IMR-90 (cell line): ENCODE data around the gene TCF12. TPM values are rescaled to one million over a fixed set of nuclear protein-coding genes. Genes with fewer than 3 reads are reported as not detected.

Experiments
- ATAC-seq: fragments of 200-7000 bp; cut with Tn5 transposase; 2 replicates; pipeline ENCODE4 v1.9.1; 2020; ENCODE audit warnings: low read depth, mild to moderate bottlenecking, moderate library complexity
- BruUV-seq: library from RNA; stranded (reverse); fragments of 400-500 nt; replicated peaks from 2 replicates; lab custom pipeline; 2021; lab: Mats Ljungman, UMichigan
- CTCF ChIA-PET: fragments of 300-600 bp; formaldehyde crosslinking; extraction: SDS; loops from one replicate; lab custom pipeline; 2021; ENCODE audit warnings: antibody characterized with exemption; lab: Yijun Ruan, JAX
- POLR2A ChIA-PET: fragments of 300-600 bp; sonication (Branson Sonifier 250); formaldehyde crosslinking; loops from one replicate; lab custom pipeline; 2022; ENCODE audit warnings: antibody characterized with exemption; ENCODE audit not compliant: unreplicated experiment; lab: Charles Lee
- DNase-seq: peaks from one replicate; pipeline ENCODE4 v3.0.0; 2013
- H2AFZ ChIP-seq: replicated peaks from 2 replicates; pipeline ENCODE3; 2013; ENCODE audit warnings: low read length, mild to moderate bottlenecking; ENCODE audit not compliant: poor library complexity
- H2AK5ac ChIP-seq: 2 replicates; pipeline ENCODE4 v1.6.1; 2013; ENCODE audit warnings: low read depth, low read length, inconsistent platforms
- H2AK9ac ChIP-seq: replicated peaks from 2 replicates; pipeline ENCODE3; 2013; ENCODE audit warnings: mild to moderate bottlenecking, low read depth, low read length, moderate library complexity; ENCODE audit not compliant: poor library complexity
- H2BK120ac ChIP-seq: 2 replicates; pipeline ENCODE4 v1.6.1; 2013; ENCODE audit warnings: low read depth, low read length, inconsistent platforms
- H2BK15ac ChIP-seq: 3 replicates; pipeline ENCODE4 v1.6.1; 2013; ENCODE audit warnings: low read depth, low read length, inconsistent platforms
- H2BK20ac ChIP-seq: 2 replicates; pipeline ENCODE4 v1.6.1; 2013; ENCODE audit warnings: low read depth, mild to moderate bottlenecking, inconsistent platforms, low read length, moderate library complexity
- H2BK5ac ChIP-seq: 2 replicates; pipeline ENCODE4 v1.6.1; 2013; ENCODE audit warnings: mild to moderate bottlenecking, low read depth, low read length, inconsistent platforms; ENCODE audit not compliant: poor library complexity, severe bottlenecking
- H3K14ac ChIP-seq: replicated peaks from 2 replicates; pipeline ENCODE4 v1.6.1; 2013; ENCODE audit warnings: low read depth, low read length, inconsistent platforms
- H3K18ac ChIP-seq: 2 replicates; pipeline ENCODE4 v1.6.1; 2013; ENCODE audit warnings: low read depth, low read length, control low read depth
- H3K23ac ChIP-seq: 2 replicates; pipeline ENCODE4 v1.6.1; 2013; ENCODE audit warnings: low read depth, low read length, inconsistent platforms
- H3K27ac ChIP-seq: 2 replicates; pipeline ENCODE4 v1.5.1; 2013; ENCODE audit warnings: mild to moderate bottlenecking, control low read depth, low read length; ENCODE audit not compliant: insufficient read depth
- H3K27me3 ChIP-seq: 2 replicates; pipeline ENCODE4 v1.6.1; 2013; ENCODE audit warnings: low read length; ENCODE audit not compliant: control insufficient read depth, insufficient read depth
- H3K36me3 ChIP-seq: 2 replicates; pipeline ENCODE4 v1.6.1; 2013; ENCODE audit warnings: low read length, mixed read lengths; ENCODE audit not compliant: control insufficient read depth, insufficient read depth
- H3K4ac ChIP-seq: 2 replicates; pipeline ENCODE4 v1.6.1; 2013; ENCODE audit warnings: low read depth, low read length, inconsistent platforms
- H3K4me1 ChIP-seq: 2 replicates; pipeline ENCODE4 v1.6.1; 2013; ENCODE audit warnings: low read length, mixed read lengths; ENCODE audit not compliant: control insufficient read depth, insufficient read depth
- H3K4me2 ChIP-seq: 2 replicates; pipeline ENCODE4 v1.6.1; 2013; ENCODE audit warnings: low read depth, mild to moderate bottlenecking, control low read depth, low read length, moderate library complexity
- H3K4me3 ChIP-seq: 2 replicates; pipeline ENCODE4 v1.5.1; 2013; ENCODE audit warnings: low read depth, mild to moderate bottlenecking, control low read depth, low read length, moderate library complexity; ENCODE audit not compliant: insufficient read depth
- H3K56ac ChIP-seq: 2 replicates; pipeline ENCODE4 v1.6.1; 2013; ENCODE audit warnings: low read length, inconsistent platforms; ENCODE audit not compliant: insufficient read depth; ENCODE audit errors: extremely low read depth
- H3K79me1 ChIP-seq, 2 experiments: 2 replicates each; pipeline ENCODE4 v1.6.1; 2013; ENCODE audit warnings: low read length in 2 of 2, inconsistent platforms in 1 of 2, low read depth in 1 of 2
- H3K9ac ChIP-seq: 2 replicates; pipeline ENCODE4 v1.6.1; 2013; ENCODE audit warnings: low read depth, low read length, control low read depth
- H3K9me1 ChIP-seq: 2 replicates; pipeline ENCODE4 v1.6.1; 2013; ENCODE audit warnings: low read length, inconsistent platforms; ENCODE audit not compliant: insufficient read depth
- H3K9me3 ChIP-seq: 2 replicates; pipeline ENCODE4 v1.6.1; 2013; ENCODE audit warnings: low read length; ENCODE audit not compliant: control insufficient read depth, insufficient read depth
- H4K20me1 ChIP-seq: 2 replicates; pipeline ENCODE4 v1.6.1; 2013; ENCODE audit warnings: low read length, inconsistent platforms; ENCODE audit not compliant: insufficient read depth
- H4K5ac ChIP-seq: 2 replicates; pipeline ENCODE4 v1.6.1; 2013; ENCODE audit warnings: mild to moderate bottlenecking, low read depth, low read length, control low read depth
- H4K8ac ChIP-seq, 2 experiments: 2 replicates each; pipeline ENCODE4 v1.6.1; 2013; ENCODE audit warnings: low read depth in 2 of 2, low read length in 2 of 2, control low read depth in 1 of 2, inconsistent platforms in 1 of 2
- H4K91ac ChIP-seq: 2 replicates; pipeline ENCODE4 v1.6.1; 2013; ENCODE audit warnings: low read depth, low read length, inconsistent platforms; ENCODE audit not compliant: insufficient read depth
- BHLHE40 ChIP-seq: fragments of 150-350 bp; IDR thresholded peaks from 2 replicates; pipeline ENCODE4 v1.6.1; 2016; ENCODE audit warnings: mild to moderate bottlenecking, low read depth, low read length
- CEBPB ChIP-seq: IDR thresholded peaks from 2 replicates; pipeline ENCODE4 v1.6.1; 2012; ENCODE audit warnings: low read depth, low read length, improper control_type of control experiment
- CHD1 ChIP-seq: IDR thresholded peaks from 2 replicates; pipeline ENCODE4 v1.6.1; 2012; ENCODE audit warnings: low read depth, low read length, improper control_type of control experiment
- FOS ChIP-seq: fragments of 150-350 bp; IDR thresholded peaks from 2 replicates; pipeline ENCODE4 v1.6.1; 2016; ENCODE audit warnings: low read depth, low read length
- MAFK ChIP-seq: IDR thresholded peaks from 2 replicates; pipeline ENCODE4 v1.6.1; 2012; ENCODE audit warnings: low read depth, low read length, improper control_type of control experiment
- MAZ ChIP-seq: IDR thresholded peaks from 2 replicates; pipeline ENCODE4 v1.6.1; 2012; ENCODE audit warnings: low read depth, mild to moderate bottlenecking, low read length, improper control_type of control experiment, moderate library complexity, borderline replicate concordance
- MXI1 ChIP-seq: IDR thresholded peaks from 2 replicates; pipeline ENCODE4 v1.6.1; 2012; ENCODE audit warnings: low read depth, mild to moderate bottlenecking, low read length, moderate library complexity, borderline replicate concordance
- NFE2L2 ChIP-seq: fragments of 150-350 bp; IDR thresholded peaks from 2 replicates; pipeline ENCODE4 v1.6.1; 2016; ENCODE audit warnings: low read depth, mild to moderate bottlenecking, low read length
- POLR2A ChIP-seq: IDR thresholded peaks from 2 replicates; pipeline ENCODE4 v1.6.1; 2012; ENCODE audit warnings: mild to moderate bottlenecking, low read depth, low read length
- RAD21 ChIP-seq: IDR thresholded peaks from 2 replicates; pipeline ENCODE4 v1.6.1; 2012; ENCODE audit warnings: low read length, improper control_type of control experiment
- RCOR1 ChIP-seq: IDR thresholded peaks from 2 replicates; pipeline ENCODE4 v1.6.1; 2012; ENCODE audit warnings: mild to moderate bottlenecking, low read length, improper control_type of control experiment; ENCODE audit not compliant: insufficient replicate concordance
- RFX5 ChIP-seq: IDR thresholded peaks from 2 replicates; pipeline ENCODE4 v1.8.0; 2012; ENCODE audit warnings: low read depth, mild to moderate bottlenecking, low read length, moderate library complexity
- SMC3 ChIP-seq: fragments of 150-350 bp; IDR thresholded peaks from 2 replicates; pipeline ENCODE4 v1.6.1; 2016; ENCODE audit warnings: low read depth, mild to moderate bottlenecking, antibody characterized with exemption, low read length, moderate library complexity
- WGBS, 2 experiments: methylation state at CpG; one replicate each; pipeline versions ENCODE4 v1.1.5 to v1.1.7; 2013; ENCODE audit warnings: missing lambda C conversion rate in 2 of 2; ENCODE audit not compliant: insufficient read length in 1 of 2; ENCODE audit errors: extremely low coverage in 2 of 2; 5-methylcytosine and 5-hydroxymethylcytosine counted together
- dilution Hi-C: fragments of 300-500 bp; cut with HindIII; formaldehyde crosslinking; loops from one replicate; pipeline ENCODE4 v1.14.3; 2018; ENCODE audit warnings: low sequenced_read_pairs; ENCODE audit not compliant: unreplicated experiment
- in situ Hi-C: fragments of 300-500 bp; cut with MboI; formaldehyde crosslinking; loops from 3 replicates; pipeline ENCODE4 v1.14.3; 2019; ENCODE audit warnings: low sequenced_read_pairs, inconsistent platforms, mixed read lengths
- intact Hi-C: fragments of 100-400 bp; cut with micrococcal nuclease; formaldehyde crosslinking; loops from 2 replicates; pipeline ENCODE4 v1.10.0; 2022
- polyA plus RNA-seq, 3 experiments: library from polyadenylated mRNA; depleted of rRNA; stranded (reverse); fragments of >200 nt; gene quantifications; 2 replicates each; pipeline ENCODE4 v1.2.3, GENCODE V29; 2012; ENCODE audit warnings: low replicate concordance in 1 of 3
- total RNA-seq: library from RNA; depleted of rRNA; stranded (reverse); fragments of >200 nt; gene quantifications from 2 replicates; pipeline ENCODE4 v1.2.3, GENCODE V29; 2012
- TF ChIP-seq, protein P1 (sequence below): conservative IDR thresholded peaks from 2 replicates; pipeline ENCODE4 v1.5.1; 2012; ENCODE audit warnings: mild to moderate bottlenecking, low read depth, low read length, improper control_type of control experiment
- TF ChIP-seq, protein P2 (sequence below): fragments of 150-350 bp; IDR thresholded peaks from 2 replicates; pipeline ENCODE4 v1.6.1; 2017; ENCODE audit warnings: mild to moderate bottlenecking, antibody characterized with exemption, low read length, low read depth
- TF ChIP-seq, protein P3 (sequence below): fragments of 150-350 bp; IDR thresholded peaks from 2 replicates; pipeline ENCODE4 v1.6.1; 2016; ENCODE audit warnings: low read depth, mild to moderate bottlenecking, low read length, moderate library complexity, borderline replicate concordance

The TCF12 gene
- total and polyA plus RNA-seq, 2 of the 4 experiments (the other 2 are of a cell fraction): 79.4 to 160 TPM

DNA sequence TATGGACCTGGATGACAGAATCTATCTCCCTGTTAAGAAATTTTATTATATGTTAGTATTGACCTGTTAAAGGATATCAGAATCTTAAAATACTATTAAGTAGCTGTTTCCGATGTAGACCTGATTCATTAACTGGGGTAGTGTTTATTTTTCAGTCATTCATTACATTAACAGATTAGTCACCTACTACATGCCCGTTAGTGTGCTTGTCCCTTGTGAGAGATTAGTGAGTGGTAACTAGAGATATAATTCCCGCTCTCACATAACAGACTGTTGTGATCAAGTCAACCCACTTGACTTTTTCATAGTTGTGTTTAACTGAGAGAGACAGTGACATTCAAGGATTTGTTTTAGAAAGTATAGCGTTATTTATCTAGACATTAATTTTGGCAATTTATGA is 166.8 kb downstream of the TCF12 start:
- Histone ChIP-seq H3K4me1 (no peaks in the 10 kb centered on the region; the same call in 1 of the 2 replicates), H3K27me3 (no peaks in the 10 kb centered on the region), H2AK5ac (no peak overlapping the region), H4K20me1 (peaks cover 18% of the 10 kb centered on the region; the same call in 1 of the 2 replicates), H2BK5ac (no peak overlapping the region), H3K4me3 (no peak overlapping the region), H2AK9ac (no peak overlapping the region), H4K91ac (no peak overlapping the region), H4K5ac (no peak overlapping the region), H2BK20ac (no peak overlapping the region), H3K4ac (no peak overlapping the region), H2BK15ac (no peak overlapping the region), H3K27ac (no peak overlapping the region), H2AFZ (no peak overlapping the region), H3K56ac (no peak overlapping the region), H4K8ac (no peak overlapping the region), H2BK120ac (no peak overlapping the region), H3K23ac (no peak overlapping the region), H3K9me1 (0 out of 2 replicates have a peak, but pooled peaks cover 3% of the 10 kb centered on the region), H3K4me2 (no peak overlapping the region), H3K36me3 (no peaks in the 10 kb centered on the region), H3K18ac (no peak overlapping the region), H3K14ac (no peak overlapping the region), H3K9ac (no peak overlapping the region), H3K79me1 (peaks cover 29 to 71% of the 10 kb centered on the region in 2 experiments), H3K9me3 (no peaks in the 10 kb centered on the region)
- CTCF ChIA-PET: interaction anchor here (0.6 kb wide), 1 partner anchor 54 kb away, joined by 3 read pairs; no protein-coding TSS in a partner anchor
- no peak for ATAC-seq
- POLR2A ChIA-PET: no interaction called here
- no CpG with 5 or more reads among the region's 4 CpGs for WGBS, 2 experiments
- intact Hi-C loops: no loop called here
- TF ChIP-seq, protein P1, sequence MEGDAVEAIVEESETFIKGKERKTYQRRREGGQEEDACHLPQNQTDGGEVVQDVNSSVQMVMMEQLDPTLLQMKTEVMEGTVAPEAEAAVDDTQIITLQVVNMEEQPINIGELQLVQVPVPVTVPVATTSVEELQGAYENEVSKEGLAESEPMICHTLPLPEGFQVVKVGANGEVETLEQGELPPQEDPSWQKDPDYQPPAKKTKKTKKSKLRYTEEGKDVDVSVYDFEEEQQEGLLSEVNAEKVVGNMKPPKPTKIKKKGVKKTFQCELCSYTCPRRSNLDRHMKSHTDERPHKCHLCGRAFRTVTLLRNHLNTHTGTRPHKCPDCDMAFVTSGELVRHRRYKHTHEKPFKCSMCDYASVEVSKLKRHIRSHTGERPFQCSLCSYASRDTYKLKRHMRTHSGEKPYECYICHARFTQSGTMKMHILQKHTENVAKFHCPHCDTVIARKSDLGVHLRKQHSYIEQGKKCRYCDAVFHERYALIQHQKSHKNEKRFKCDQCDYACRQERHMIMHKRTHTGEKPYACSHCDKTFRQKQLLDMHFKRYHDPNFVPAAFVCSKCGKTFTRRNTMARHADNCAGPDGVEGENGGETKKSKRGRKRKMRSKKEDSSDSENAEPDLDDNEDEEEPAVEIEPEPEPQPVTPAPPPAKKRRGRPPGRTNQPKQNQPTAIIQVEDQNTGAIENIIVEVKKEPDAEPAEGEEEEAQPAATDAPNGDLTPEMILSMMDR: no peak
- TF ChIP-seq CEBPB (no peak), SMC3 (no peak), MXI1 (no peak), NFE2L2 (no peak), MAFK (no peak), CHD1 (no peak), FOS (no peak), RFX5 (no peak), RAD21 (no peak), MAZ (no peak), RCOR1 (no peak), POLR2A (no peak), BHLHE40 (no peak)
- TF ChIP-seq, protein P2, sequence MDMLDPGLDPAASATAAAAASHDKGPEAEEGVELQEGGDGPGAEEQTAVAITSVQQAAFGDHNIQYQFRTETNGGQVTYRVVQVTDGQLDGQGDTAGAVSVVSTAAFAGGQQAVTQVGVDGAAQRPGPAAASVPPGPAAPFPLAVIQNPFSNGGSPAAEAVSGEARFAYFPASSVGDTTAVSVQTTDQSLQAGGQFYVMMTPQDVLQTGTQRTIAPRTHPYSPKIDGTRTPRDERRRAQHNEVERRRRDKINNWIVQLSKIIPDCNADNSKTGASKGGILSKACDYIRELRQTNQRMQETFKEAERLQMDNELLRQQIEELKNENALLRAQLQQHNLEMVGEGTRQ: no peak
- TF ChIP-seq, protein P3, sequence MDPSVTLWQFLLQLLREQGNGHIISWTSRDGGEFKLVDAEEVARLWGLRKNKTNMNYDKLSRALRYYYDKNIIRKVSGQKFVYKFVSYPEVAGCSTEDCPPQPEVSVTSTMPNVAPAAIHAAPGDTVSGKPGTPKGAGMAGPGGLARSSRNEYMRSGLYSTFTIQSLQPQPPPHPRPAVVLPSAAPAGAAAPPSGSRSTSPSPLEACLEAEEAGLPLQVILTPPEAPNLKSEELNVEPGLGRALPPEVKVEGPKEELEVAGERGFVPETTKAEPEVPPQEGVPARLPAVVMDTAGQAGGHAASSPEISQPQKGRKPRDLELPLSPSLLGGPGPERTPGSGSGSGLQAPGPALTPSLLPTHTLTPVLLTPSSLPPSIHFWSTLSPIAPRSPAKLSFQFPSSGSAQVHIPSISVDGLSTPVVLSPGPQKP: no peak
- BruUV-seq: no TSS peak
- DNase-seq: peak; percentile 30
- in situ Hi-C loops: no loop called here
- dilution Hi-C loops: no loop called here
